ENCODE measurements around the gene ELAC1.

Gene ELAC1

DNA sequence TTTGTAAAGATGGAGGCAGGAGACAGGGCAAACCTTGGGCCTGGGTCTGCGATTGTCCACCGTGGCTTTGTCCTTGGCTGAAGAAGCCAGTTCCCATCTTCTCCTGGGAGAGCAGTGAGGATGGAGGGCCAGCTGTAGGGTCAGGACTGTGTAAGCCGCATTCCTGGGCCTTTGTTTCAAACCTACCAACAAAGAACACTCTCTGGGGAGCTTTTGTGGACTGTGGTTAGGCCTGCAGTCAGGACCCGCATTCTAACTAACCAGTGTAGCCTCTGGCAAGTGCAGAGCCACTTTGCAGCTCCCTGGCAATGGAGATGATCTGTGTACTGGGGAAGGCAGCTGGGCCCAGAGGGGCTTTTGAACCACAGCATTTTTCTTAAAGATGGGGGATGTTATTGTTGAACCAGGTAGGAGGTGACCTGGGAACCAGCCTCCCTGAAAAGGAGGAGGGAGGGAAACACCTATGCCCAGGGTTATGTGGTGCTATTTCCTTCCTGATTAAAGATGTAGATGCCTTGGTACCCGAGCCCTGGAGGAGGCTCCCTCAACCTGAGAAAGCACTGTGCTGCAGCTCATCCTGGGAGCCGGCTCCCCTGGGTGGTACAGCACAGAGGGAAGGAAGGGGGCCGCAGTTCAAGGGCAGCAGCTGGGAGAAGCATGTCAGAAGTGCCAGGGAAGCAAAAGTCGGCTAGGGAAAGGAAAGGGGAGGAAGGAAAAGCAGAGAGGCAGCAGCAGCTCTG, 49.5 kb downstream of the ELAC1 start:
- DNase-seq (ENCODE audit: low read depth in 2 of 2), result no peak

DNA sequence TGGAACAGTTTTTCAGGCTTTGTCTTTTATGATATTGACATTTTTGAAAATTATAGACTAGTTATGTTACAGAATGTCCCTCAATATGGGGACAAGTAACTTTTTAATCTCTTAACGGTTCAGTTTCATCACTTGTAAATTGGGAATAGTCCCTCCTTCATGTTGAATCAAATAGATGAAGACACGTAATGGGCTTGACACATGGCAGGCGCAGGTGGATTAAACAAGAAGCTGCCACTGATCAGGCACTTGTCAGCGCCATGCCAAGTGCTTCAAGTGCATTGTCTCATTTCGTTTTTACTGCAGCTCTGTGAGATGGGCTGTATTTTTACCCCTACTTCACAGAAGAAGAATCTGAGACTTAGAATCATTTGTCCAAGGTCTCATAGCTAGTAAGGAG, 52.7 kb downstream of the ELAC1 start:
- DNase-seq (ENCODE audit: low read depth in 2 of 2), result no peak

DNA sequence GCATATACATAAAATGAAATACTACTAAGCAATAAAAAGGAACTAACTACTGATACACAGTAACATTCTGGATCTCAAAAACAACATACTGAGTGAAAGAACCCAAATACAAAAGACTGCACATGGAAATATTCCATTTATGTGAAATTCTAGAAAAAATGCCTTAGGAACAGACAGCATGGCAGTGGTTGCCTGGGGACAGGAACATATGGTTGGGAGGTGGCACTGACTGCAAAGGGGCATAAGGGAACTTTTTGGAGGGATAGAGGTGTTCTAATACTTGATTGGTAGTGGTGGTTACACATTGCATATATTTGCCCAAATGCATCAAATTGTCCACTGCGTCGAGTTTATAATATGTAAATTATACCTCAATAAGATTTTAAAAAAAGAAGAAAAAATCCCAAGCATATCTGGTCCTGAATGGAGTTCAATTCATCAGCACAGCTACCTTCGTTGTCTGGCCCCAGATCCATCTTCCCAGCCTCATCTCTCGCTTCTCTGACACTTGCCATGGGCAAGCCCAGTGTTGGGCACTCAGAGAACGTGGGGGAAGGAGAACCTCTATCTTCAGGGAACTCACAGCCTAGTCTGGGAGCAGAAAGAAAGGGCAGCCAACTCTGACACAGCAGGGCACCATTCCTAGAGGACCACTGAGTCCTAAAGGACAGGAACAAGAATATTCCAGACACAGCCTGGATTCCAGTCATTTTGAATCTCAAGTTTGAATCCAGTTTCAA, 53.6 kb downstream of the ELAC1 start:
- DNase-seq (ENCODE audit: low read depth in 2 of 2), result no peak

DNA sequence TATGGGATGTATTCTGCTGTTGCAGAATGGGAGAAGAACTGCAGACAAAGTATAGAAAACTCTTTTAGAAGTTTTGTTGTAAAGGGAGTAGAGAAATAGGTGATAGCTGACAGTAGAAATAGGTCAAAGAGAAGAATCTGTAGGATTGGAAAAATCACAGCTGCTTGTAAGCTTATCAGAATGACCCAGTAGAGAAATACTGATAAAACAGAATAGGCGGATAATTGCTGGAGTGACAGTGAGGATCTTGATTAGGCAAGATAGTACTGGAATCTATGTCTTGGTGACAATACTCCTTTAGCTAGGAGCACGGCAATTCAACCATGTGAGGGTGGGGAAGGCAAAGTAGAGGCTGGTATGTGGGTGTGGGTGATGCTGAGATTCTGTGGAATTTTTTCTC, 57.7 kb downstream of the ELAC1 start:
- DNase-seq (ENCODE audit: low read depth in 2 of 2), result no peak

DNA sequence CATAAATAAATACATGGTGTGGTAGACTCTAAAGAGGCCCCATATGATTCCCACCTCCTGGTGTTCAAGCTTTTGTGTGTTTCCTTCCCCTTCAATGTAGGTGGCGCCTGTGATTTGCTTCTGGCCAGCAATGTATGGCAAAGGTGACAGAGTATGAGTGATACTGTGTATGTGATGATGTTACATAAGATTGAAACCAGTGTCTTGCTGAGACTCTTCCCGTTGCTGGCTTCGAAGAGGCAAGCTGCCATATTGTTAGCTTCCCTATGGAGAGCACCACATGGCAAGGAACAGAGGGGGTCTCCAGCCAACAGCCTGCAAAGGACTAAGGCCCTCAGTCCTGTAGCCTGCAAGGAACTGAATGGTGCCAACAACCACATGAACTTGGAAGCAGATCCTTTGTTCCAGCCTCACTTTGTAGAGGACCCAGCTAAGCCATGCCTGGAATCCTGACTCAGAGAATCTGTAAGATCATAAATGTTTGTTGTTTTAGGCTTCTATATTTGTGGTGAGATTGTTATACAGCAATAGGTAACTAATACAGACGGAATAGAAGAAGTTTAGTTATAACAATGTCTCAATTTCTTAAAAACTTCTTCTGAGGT, 60.5 kb downstream of the ELAC1 start:
- DNase-seq (ENCODE audit: low read depth in 2 of 2), result no peak

DNA sequence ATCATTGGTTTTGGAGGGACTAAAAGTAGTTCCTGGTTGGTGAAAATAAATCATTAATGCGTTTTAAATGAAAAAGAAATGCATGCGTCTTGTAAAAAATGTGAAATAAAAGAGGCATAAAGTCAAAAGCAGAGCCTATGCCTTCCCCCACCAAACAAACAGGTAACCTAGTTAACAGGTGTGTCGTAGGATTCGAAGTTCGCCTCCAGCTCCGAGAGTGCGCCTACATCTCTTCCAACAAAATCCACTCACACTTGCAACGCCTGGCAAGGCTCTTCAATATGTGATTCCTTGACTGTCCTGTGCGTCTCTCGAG, 61.5 kb downstream of the ELAC1 start:
- DNase-seq (ENCODE audit: low read depth in 2 of 2), result no peak

DNA sequence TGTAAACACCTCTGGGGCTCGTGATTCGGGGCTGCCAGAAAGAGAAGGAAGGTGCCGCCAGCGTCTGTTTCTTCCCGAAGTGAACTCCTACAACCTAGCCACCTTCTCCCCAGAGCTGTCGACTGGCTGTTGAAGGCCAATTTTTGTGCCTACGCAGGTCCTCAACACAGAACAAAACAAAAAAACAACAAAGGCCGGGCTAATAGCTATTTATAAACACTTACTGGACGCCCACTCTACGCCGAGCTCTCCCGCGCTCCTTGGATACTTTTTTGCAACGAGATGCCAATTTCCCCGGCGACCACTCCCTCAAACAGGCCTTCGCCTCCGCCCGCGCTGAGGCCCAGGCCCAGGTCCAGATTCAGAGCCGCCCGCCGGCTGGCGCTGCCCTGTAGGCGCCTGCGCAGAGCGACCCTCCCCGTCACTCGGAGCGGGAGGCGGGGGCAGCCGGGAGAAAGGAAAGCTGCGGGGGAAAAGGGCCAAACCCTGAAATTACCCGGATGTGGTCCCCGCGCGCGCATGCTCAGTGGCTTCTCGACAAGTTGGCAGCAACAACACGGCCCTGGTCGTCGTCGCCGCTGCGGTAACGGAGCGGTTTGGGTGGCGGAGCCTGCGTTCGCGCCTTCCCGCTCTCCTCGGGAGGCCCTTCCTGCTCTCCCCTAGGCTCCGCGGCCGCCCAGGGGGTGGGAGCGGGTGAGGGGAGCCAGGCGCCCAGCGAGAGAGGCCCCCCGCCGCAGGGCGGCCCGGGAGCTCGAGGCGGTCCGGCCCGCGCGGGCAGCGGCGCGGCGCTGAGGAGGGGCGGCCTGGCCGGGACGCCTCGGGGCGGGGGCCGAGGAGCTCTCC, 62.1 kb downstream of the ELAC1 start, which contains the start of gene SMAD4:
SMAD4 (plus strand) TSS at position 520 of the 843 bp plus-strand sequence. CDS start 16,834 bp downstream, outside the sequence.
- peak; percentile 95 to 99 for DNase-seq (ENCODE audit: low read depth in 2 of 2)

DNA sequence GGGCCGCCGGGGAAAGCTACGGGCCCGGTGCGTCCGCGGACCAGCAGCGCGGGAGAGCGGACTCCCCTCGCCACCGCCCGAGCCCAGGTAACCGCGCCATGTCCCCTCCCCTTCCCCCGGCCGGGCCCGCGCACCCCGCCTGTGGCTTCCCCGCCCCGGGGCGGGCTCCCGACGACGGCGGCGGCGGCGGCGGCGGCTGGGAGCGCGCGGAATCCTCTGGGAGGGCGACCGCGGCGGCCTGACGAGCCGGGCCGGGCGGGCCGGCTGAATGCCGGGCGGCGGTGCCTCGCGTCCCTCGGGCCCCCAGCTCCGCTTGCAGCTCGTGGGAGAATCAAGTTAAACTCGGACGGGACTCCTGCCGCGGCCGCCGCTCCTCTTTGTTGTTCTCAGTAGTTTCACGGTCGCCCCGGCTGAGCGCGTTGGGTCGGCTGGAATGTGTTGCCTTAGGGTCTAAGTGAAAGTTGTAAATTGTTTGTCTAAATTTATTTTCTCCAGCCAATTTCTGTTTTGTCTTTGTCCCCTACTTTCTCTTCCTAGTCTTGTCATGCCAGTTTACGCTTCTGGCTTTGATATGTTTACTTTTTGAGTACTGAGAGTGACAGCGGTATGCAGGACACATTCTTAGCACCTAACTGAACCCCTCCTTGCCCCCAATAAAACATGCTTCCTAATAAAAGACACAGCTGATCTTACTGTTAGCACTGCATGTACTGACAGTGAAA, 62.9 kb downstream of the ELAC1 start:
- peak; percentile 43 to 50 for DNase-seq (ENCODE audit: low read depth in 2 of 2)

DNA sequence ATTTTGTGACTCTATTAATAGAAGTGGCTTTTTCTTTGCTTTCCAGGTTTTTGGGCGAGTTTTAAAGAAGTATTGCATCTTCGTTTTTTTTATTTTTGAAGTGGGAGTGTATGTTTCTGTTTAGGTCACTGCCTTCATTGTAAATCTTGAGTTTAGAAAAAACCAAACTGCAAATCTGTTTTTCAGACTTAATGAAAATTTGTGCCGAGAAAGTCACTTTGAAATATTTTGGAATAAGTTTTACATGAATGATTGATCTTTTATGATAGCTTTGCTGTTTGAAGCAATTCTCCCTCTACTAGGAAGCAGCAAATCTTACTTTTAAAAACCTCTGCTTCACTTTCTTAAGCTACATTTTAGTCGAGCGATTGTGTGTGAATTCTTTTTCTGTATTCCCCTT, 64.4 kb downstream of the ELAC1 start:
- no peak for DNase-seq (ENCODE audit: low read depth in 2 of 2)

DNA sequence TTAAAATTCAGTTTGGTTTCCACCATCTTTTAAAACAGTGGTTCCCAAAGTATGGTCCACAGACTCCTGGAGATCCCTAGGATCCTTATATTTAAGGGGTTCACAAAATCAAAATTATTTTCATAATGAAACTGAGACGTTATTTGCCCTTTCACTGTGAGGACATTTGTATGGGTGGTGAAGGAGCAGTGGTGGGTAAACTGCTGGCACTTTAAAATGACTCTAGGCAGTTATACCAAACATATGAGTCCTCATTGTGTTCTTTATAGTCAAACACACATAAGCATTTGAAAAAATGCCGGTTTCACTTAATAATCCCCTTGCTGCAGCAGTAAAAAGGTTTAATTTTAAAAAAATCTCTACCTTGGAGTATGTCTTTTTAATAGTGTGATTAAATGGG, 69.4 kb downstream of the ELAC1 start:
- no peak for DNase-seq (ENCODE audit: low read depth in 2 of 2)
